A172 (cell line): ENCODE data around the gene TRIM47. TPM values are rescaled to one million over a fixed set of nuclear protein-coding genes. Genes with fewer than 3 reads are reported as not detected.

Source experiments
- DNase-seq: peaks from one replicate; pipeline ENCODE4 v3.0.0-alpha.2; 2015; ENCODE audit warnings: low spot score
- total RNA-seq: library from RNA; depleted of rRNA; stranded (reverse); fragments of >200 nt; shearing (Covaris generic); gene quantifications from 2 replicates; pipeline ENCODE4 v1.2.3, GENCODE V29; 2014

Gene TRIM47
- total RNA-seq, 1 experiment from 2014 or later: 173 TPM

DNA sequence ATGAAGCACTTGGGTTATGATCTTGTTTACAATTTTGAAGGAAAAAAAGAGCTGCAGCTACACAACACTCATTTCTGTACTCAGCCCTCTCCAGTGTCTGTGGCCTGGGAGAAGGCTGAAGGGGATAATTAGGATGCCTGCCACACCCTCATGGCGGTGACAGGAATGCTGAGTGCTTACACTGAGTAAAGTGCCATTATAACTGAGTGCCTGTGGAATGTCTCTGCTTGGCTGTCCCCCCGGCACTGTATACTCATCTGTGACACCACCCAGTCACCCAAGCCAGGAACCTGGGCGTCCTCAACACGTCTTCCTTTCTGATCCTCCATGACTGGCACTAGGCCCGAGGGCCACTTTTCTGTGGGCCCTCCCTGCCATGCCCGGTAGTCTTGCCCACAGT is 29.8 kb upstream of the TRIM47 start:
- peak; percentile 68 for DNase-seq

DNA sequence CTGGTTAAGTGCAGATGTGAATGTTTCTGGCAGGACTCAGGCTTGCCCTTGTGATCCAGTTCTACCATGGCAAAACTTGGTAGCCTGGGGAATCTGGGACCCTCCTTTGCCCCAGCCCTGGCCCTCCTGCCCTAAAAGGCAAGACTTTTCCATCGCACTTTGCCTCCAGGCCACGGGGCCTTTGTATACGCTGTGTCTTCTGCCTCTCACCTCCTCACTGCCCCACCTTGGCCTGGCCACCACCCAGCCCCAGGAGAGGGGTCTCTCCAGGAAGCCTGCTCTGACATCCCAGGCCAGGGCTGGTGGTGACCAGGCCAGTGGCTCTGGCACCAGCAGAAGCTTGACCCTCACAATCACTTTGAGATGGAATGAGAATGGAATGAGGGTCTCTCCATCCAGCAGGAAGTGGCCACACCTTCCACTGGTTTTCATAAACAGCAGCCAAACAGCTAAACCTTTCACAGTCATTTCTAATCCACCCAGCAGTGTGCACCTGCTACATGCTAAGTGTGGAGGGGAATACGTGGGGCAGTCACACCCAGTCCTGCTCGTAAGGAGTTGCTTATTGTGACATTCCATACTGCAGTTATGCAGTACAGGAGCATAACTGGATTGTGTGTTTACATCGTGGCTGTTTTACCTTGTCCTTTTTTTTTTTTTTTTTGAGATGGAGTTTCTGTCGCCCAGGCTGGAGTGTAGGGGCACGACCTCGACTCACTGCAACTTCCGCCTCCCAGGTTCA is 27.9 kb upstream of the TRIM47 start:
- DNase-seq: no peak

DNA sequence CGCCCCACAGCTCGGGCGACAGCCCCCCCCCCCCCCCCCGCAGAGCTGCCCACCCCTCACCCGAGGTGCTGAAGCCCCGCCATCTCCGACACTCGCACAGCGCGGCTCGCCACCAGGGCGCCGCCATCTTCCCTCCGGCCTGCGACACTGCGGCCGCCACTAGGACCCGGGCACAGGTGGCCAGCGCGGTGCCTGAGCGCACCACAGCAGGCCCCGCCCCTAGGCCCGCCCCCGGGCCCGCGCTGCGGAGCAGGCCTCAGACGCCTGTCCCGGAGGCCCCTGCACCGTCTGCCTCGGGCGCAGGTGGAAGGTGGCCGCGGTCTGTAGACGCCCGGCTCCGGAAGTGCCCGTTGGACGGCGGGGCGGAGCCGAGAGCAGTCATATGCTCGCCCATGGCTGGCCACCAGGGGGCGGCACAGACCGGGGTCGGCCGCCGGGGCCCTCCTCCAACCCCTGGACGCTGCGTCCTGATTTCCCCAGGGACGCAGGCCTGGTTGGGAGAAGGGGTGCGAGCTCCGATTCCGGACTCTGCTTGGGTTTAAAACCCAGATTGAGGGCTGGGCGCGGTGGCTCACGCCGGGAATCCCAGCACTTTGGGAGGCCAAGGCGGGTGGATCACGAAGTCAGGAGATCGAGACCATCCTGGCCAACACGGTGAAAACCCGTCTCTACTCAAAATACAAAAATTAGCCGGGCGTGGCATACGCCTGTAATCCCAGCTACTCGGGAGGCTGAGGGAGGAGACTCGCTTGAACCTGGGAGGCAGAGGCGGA is 26.6 kb upstream of the TRIM47 start, which contains the start of gene MRPL38:
TSS of gene MRPL38 (minus strand) at position 136 of the 773 bp plus-strand sequence. CDS start at position 127, 9 bp downstream.
- DNase-seq: peak; percentile 93

DNA sequence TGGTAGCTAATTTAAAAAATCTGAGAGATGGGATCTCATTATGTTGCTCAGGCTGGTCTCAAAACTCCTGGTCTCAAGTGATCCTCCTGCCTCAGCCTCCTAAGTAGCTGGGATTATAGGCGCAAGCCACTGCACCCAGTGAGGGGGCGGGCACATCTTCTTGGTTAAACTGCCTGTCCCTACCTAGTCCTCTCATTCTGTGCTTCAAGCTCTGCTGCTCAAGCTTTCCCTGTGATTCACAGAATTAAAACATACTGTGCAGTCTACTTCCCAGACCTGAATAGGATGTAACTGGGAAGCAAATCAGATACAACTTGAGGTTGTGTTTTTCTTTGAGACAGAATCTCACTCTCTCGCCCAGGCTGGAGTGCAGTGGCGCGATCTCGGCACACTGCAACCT is 24.0 kb upstream of the TRIM47 start:
- no peak for DNase-seq

DNA sequence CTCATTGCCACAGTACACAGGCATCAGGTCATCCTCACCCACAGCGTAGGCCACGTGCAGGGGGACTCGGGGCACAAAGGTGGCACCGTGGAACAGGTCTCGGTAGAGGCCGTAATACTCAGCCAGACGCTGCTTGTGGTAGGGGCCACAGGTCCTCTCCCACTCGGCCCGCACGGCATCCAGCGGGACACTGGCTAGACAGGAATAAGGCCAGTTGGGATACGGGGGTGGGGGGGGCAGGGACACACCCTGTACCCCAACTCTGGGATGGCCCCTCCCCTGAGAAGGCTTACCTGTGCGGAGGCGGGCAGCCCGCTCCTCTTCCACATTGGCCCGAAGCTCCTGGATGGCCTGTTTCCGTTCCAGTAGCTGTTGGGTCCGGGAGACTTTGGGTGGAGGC is 23.3 kb upstream of the TRIM47 start:
- DNase-seq: no peak

DNA sequence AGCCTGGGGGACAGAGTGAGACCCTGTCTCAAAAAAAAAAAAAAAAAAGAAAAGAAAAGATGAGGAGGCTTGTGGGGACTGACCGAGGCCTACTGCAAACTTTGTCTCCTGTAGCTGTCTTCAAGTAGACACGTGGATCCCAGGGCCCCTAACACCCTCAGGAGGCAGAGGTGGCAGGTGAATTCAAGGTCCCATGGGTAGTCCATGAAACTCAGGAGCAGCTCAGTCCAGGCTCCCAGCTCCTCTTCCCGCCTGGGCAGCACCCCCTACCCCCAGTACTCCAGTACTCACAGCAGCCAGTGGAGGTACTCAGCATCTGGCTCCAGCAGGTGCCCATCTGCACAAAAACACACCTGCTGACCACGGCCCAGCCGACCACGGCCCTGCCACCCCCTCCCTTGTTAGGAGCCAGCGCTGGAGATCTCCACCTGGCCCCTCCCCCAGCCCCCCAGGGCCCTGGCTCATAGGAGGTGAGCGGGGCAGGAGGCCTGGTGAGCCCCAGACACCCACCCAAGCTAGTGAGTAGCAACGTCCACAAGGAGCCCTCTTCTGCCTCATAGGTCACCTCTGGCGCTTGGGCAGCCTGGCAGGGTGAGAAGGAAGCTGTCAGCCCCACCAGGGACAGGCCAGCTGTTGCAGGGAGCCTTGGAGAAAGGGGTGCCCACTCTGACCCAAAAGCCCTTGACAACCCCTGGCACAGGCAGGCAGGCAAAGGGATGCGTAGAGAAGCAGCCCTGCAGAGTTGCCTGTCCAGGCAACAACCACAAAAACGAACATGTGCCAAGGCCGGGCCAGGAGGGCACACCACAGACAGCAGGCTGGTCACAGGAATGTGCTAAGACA is 22.5 kb upstream of the TRIM47 start:
- no peak for DNase-seq

DNA sequence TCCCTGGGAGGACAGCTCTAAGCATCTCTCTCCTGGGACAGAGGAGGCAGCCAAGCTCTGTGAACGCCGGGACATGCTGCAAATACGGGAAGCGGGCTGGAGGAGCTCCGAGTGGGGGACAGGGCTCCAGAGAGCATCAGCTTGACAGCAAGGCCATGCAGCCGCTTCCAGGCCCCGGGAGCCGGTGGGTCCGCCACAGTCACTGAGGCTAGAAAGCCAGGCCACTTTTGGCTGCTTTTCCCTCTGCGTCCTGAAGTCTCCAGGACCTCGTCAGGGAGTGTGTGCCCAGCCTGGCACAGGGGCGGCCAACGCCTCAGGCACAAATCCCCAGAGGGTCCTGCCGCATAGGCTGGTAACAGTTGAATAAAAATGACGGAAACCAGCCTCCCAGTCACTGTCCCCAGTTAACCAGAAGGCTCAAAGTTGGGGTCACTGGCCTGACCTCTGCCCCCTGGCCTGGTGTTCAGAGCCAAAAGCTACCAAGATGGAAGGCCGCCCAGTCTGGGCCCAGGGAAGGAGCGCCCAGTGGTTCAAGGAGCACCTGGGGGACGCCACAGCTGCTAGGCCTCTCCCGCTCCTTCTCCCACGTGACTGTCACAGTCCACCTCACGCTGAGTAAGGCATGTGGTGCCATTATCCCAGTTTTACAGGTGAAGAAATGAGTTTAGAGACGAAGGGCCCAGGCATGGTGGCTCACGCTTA is 21.5 kb upstream of the TRIM47 start:
- no peak for DNase-seq

DNA sequence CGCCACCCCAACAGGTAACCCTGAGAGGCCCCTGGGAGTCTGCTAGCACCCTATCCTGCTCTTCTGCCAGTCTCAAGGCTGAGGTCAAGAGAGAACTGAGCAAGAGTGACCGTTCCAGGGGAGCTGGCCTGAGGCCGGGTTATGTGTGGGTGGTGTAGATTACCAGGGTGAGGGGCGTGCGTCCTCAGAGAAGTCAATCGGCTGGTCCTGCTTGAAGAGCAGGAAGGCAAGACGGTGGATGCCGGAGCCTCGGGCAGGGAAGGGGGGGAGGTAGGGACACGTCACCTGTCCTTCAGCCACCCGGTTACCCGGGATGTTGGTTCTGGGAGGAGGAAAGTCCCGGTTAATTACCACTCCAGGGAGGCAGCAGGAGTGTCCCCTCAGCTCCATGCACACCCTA is 21.0 kb upstream of the TRIM47 start:
- no peak for DNase-seq

DNA sequence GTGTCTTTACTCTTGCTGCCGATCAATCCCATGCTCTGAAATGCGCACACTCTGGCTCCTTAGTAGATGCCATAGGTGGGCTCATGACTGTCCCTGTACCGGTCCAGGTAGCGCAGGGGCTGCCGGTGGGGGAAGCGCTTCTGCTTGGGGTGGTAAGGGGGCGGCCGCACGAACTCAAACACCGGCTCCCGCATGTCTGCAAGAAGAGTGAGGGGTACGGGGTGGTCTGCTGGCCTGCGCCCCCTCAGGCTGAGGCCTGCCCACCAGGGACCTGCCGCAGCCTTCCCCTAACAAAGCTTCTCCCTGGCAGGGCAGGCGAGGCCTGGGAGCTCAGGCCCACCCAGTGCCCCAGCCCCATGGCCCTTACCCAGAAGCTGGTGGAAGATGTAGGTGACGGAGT is 20.4 kb upstream of the TRIM47 start:
- no peak for DNase-seq

DNA sequence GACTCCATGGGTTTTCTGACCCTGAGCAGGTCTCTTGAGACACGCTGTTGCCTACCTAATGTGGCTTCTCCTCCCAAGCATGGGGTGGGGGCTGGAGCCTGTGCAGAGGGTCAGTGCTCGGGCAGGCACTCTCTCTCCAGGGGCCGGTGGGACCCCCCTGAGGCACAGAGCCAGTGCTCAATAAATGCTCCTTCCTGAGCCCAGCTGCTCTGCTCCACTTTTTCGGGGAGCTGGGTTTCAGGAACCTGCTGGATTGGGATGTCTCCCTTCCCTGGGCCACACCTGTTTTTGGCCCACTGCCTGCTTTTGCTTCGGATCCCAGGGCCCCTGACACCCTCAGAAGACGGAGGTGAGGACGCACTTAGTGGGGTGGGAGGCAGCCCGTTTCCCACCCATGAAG is 19.7 kb upstream of the TRIM47 start:
- no peak for DNase-seq

DNA sequence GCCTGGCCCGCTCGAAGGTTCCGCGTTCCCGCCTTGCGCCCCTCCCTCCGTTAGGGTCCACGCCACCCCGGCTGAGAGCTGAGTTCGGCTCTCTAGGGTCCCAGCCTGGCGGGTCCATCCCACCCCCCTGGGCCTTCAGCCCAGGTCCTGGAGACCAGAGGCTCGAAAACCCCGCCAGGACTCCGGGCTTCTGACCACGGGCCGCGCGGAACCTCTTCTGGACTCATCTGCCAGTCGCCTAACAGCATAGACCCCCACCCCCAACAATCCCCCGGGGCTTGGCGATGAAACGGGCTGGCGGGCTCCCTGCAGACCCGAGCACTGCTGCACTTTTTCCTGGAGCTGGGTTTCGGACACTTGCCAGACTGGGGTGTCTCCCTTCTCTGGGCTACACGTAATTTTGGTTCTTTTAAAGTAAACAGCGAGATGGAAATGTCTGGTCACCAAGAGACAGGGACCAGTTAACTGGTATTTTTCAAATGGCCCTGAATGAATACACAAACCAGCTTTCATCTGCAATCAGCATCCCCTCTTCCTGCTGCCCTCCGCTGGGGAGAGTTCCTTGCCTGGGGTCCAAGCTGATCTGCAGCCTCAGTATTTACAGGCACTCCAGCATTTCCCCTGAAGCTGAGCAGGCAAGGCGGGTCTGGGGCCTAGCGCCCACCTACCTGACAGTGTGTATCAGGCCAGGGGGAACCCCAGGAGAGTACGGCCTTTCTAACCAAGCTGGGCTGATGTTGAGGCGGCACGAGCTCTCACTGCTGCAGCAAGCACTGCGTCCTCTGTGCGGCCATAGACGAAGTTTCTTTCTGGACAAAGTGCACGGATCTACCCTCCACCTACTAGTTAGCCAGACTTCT is 19.0 kb upstream of the TRIM47 start:
- no peak for DNase-seq

DNA sequence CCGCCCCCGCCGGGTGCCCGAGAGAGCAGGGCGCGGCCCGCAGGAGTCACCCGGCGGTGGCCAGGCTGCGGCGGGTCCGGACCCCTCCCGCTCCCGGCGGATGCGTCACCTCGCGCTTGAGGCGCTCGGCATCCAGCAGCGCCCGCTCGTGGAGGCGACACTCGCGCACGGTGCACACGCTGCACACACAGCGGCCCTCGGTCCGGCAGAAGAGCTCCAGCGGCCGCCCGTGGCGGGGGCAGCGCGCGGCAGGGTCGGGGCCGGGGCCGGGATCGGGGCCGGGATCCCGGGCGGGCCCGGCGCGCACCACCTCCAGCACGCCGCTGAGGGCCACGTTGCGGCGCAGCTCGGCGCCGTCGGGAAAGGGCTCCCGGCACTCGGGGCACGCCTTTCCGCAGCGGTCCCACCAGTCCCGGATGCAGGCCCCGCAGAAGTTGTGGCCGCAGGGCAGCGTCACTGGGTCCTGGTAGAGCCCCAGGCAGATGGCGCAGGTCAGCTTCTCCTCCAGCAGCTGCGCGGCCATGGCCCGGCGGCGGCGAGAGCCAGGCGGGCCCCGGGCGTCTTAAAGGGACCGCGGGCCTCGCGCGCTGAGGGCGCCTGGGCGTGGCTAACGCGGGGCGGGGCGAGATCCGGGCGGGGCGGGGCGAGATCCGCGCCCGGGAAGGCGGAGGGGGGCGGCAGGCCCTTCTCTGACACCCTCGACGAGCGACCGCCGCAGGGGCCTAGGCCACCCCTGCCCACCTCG is 18.2 kb upstream of the TRIM47 start, which contains the start of gene TRIM65:
TSS of gene TRIM65 (minus strand) at position 537 of the 745 bp plus-strand sequence. CDS start at position 523, 14 bp downstream.
- peak; percentile 54 for DNase-seq

DNA sequence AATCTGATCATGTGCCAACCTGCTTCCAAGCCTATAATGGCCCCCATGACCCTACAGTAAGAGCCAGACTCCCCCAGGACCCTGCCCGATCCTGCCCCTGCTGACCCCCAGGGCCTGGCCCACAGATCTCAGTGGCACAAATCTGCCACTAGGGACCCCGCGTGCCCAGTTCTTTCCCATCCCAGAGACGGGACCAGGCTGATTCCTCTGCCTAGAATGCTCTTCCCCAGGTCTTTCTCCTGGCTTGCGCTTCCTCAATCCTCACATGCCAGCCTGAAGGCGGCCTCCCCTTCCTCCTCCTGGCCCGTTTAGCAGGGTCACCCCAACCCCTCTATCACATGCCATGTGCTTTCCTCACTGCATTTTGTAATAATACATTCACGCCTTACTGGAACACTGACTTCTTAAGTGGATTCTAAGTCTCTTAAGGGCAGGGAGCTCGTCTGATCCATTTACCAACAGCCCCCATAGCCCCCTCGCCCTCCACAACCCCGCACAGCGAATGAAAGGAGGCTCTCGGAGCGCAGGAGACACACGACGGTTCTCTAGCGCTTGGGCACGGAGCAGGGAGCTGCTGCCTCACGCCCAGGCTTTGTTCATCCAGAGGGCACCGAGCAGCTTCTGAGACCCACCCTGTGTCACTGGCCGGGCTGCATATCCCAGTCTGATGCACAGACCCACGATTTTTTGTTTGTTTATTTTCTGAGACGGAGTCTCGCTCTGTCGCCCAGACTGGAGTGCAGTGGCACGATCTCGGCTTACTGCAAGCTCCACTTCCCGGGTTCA is 17.2 kb upstream of the TRIM47 start:
- no peak for DNase-seq

DNA sequence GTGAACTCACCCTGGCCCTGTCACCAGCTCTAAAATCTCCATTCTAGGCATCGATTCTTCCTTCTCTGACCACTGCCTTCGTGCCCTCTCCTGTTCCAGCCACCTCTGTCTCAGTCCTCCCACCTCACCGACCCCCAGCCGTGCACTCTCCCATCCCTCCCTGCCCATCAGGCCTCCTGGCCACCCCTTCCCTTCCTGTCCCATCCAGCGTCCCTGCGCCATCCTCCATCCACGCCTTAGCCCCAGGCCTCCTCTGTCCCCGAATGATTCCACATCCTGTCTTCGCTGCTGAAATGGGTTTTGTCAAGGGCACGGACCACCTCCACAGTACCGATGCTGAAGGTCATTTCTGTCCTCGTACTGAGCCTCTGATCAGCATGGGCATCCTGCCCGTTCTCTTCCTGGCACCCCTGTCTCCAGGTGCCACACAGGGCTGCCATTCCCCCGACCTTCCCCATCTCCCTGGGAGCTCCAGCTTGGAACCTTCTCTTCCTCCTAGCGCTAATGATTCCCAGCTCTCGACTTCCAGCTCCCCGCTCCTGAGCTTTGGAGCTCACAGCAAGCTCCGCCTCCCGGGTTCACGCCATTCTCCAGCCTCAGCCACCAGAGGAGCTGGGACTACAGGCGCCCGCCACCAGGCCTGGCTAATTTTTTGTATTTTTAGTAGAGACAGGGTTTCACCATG is 15.8 kb upstream of the TRIM47 start:
- DNase-seq: no peak

DNA sequence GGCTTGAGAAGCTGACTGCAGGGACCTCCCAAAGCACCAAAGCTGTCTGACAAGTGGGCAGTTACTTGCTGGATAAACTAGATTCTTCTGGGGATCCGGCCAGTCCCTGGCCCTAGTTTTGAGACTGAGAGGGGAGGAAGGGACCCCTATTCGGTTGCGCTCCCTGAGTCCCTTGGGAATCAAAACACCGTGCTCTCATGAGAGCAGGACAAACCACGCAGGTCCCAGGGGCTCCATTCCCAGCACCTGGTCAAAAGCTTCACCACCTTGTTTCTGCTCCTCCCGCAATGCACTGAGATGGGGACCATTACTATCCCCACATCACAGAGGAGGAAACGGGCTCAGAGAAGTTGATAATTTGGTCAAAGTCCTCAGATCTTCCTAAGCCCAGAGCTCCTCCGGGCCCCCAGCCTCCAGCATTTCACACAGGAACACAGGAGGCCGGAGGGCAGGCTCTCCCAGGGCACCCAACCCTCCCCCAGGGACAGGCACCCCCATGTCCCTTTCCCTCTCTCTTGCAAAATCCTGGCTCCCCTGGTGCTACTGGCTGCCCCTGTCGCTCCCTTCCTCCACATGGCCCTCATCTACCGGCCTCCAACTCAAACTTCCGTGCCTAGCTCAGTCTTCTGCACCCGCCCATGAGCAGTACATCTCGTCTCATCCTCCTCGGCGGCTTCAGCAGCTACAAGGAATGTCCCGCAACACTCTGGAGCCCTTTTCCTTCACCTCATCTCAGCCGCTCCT is 15.1 kb upstream of the TRIM47 start:
- DNase-seq: no peak

DNA sequence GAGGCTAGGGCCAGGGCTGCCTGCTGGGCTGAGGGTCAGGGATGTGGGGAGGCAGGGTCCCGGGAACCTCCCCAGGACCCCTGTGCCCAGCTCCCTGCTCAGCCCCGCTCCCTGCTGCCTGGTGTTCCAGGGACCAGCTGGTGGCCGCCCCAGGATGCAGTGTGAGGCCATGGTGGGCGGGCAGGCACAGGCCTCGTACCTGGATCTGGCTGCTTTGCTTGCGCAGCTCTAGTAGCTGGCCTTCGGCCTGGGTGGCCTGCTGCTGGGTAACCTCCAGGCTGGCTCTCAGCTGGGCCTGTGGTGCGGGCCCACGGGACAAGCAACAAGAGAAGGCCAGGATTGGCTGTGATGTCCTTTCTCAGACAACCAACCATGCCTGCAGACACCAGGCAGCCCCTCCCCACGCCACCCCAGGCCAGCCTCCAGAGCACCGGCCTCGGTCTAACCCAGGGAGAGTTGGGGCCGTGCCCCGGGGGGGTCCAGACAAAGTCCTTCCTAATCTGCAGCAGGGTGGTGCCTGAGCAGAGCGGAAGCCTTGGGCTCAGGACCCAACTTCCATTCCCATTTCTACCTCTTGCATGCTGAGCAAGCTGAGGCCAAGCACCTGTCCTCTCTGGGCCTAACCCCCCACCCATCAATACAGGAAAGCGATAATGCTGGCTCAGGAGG is 14.3 kb upstream of the TRIM47 start:
- no peak for DNase-seq
